Peyer's patch (tissue), 4 donors: ENCODE measurements around the gene RNF169. TPM values are rescaled to one million over a fixed set of nuclear protein-coding genes. Genes with fewer than 3 reads are reported as not detected.

Experiments
- DNase-seq, 3 donors: peaks; one replicate each; pipeline ENCODE4 v3.0.0-alpha.2; 2017 to 2019
- H3K27ac ChIP-seq, 4 donors: fragments of 200-600 bp; sonication (generic); one replicate each; pipeline ENCODE4 v1.5.1; 2016 to 2019
- H3K27me3 ChIP-seq, 2 donors: fragments of 200-600 bp; sonication (generic); one replicate each; pipeline ENCODE4 v1.5.1; 2019
- H3K36me3 ChIP-seq, 3 donors: fragments of 200-600 bp; sonication (generic); one replicate each; pipeline ENCODE4 v1.5.1; 2016 to 2019
- H3K4me1 ChIP-seq, 4 donors: fragments of 200-600 bp; sonication (generic); one replicate each; pipeline ENCODE4 v1.5.1; 2016 to 2019
- H3K4me3 ChIP-seq, 4 donors: fragments of 200-600 bp; sonication (generic); 1 replicate in 3 of 4; 2 replicates in 1 of 4; pipeline ENCODE4 v1.5.1; 2016 to 2019; ENCODE audit warnings: mild to moderate bottlenecking in 1 of 4
- H3K9me3 ChIP-seq, 4 donors: fragments of 200-600 bp; sonication (generic); one replicate each; pipeline ENCODE4 v1.5.1; 2016 to 2019; ENCODE audit warnings: mild to moderate bottlenecking in 1 of 4
- POLR2A ChIP-seq, 2 donors: fragments of 450-650 bp; IDR thresholded peaks; one replicate each; pipeline ENCODE4 v1.5.1; 2017; ENCODE audit warnings: antibody characterized with exemption in 2 of 2, mild to moderate bottlenecking in 2 of 2, moderate library complexity in 2 of 2
- total RNA-seq, 4 donors: library from RNA; depleted of rRNA; stranded (reverse); fragments of >200 nt; gene quantifications; one replicate each; pipeline ENCODE4 v1.1.0, GENCODE V29; 2016
- TF ChIP-seq, protein P1 (sequence below), 6 experiments: fragments of 450-650 bp in 4 of 6; fragments of 200-600 bp in 2 of 6; sonication (generic) in 1 of 6; IDR thresholded peaks; one replicate each; pipeline ENCODE4 v1.5.1; 2017 to 2019; ENCODE audit warnings: antibody characterized with exemption in 6 of 6, mild to moderate bottlenecking in 3 of 6, moderate library complexity in 1 of 6

Gene RNF169
- total RNA-seq, 4 donors from 2014 or later = 14.2 to 33.8 (median 19.2) TPM

DNA sequence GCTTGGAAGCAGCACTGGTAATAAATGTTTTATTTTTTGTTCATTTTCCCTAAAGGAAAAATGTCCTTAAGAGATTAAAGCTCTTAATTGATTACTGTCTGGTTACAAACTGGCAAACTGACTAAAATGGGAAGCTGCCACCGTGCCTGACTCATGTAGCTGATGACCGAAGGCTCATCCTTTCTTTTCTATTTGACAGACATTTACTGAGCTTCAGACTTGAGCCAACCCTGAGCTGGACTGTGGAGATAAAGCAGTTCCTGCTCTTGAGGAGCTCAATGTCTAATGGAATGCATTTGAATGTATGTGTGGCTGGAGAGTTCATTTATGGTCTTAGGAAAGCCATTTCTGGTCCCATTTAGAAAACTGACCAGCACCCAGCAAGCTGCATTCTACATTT is 91.3 kb downstream of the RNF169 start:
- Histone ChIP-seq H3K4me1 (no peaks in the 10 kb centered on the region), H3K4me3 (no peak overlapping the region), H3K9me3 (no peaks in the 10 kb centered on the region), H3K27ac (no peak overlapping the region), H3K36me3 (peaks cover 0 to 63% (median 0%) of the 10 kb centered on the region in 3 donors), H3K27me3 (no peaks in the 10 kb centered on the region)
- DNase-seq = no peak
- TF ChIP-seq POLR2A (IDR thresholded peaks at IDR 0.05) = no peak
- TF ChIP-seq, protein P1, sequence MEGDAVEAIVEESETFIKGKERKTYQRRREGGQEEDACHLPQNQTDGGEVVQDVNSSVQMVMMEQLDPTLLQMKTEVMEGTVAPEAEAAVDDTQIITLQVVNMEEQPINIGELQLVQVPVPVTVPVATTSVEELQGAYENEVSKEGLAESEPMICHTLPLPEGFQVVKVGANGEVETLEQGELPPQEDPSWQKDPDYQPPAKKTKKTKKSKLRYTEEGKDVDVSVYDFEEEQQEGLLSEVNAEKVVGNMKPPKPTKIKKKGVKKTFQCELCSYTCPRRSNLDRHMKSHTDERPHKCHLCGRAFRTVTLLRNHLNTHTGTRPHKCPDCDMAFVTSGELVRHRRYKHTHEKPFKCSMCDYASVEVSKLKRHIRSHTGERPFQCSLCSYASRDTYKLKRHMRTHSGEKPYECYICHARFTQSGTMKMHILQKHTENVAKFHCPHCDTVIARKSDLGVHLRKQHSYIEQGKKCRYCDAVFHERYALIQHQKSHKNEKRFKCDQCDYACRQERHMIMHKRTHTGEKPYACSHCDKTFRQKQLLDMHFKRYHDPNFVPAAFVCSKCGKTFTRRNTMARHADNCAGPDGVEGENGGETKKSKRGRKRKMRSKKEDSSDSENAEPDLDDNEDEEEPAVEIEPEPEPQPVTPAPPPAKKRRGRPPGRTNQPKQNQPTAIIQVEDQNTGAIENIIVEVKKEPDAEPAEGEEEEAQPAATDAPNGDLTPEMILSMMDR (IDR thresholded peaks at IDR 0.05) = no peak

DNA sequence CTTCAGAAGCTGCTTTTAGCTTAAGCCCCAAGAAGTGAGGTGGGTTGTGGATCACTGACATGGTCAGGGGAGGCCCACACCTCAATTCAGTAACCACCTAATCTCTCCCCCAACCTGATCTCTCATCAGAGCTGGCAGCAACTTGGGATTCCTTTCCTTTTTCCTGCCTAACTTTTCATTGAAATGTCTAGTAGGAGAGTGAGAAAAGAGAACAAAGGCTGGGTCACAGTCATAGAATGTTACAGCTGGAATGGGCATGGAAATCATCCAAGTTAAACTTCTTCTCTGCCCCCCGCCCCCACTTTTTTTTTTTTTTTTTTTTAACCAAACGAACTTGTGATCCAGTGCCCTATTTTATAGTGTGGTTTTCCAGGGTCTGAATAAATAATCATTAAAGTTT is 91.8 kb downstream of the RNF169 start:
- H3K36me3 ChIP-seq = peaks cover 0 to 63% (median 0%) of the 10 kb centered on the region in 3 donors
- no peak for TF ChIP-seq POLR2A (IDR thresholded peaks at IDR 0.05)
- TF ChIP-seq, protein P1 (IDR thresholded peaks at IDR 0.05) = no peak

DNA sequence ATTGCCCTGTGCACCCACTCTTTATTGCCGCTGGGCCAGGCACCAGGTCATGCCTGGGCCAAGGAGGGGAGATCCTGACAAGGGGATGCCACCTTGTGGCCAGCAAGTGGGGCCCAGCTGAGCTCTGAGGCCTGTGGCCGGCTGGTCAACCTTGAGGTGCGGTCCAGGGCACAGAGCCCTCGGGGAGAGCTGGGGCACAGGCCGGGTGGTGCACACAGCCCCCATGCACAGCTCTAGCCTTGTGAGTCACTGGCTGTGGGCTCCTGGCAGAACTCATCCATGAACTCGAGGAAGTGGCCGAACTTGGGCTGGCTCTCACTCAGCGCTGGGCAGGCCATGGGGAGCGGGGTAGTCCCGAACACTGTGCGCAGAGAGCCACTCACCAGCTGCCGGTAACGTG is 94.3 kb downstream of the RNF169 start:
- Histone ChIP-seq H3K4me3 (no peak overlapping the region), H3K36me3 (peaks cover 0 to 46% (median 0%) of the 10 kb centered on the region in 3 donors)
- TF ChIP-seq, protein P1 (IDR thresholded peaks at IDR 0.05) = no peak
- TF ChIP-seq POLR2A (IDR thresholded peaks at IDR 0.05) = no peak

More for the DNA sequence above, 91.8 kb downstream of the RNF169 start:
- H3K9me3 ChIP-seq = no peaks in the 10 kb centered on the region
- no peak overlapping the region for H3K4me3 ChIP-seq
- H3K27ac ChIP-seq = no peak overlapping the region
- DNase-seq = no peak
- H3K4me1 ChIP-seq = no peaks in the 10 kb centered on the region
- no peaks in the 10 kb centered on the region for H3K27me3 ChIP-seq

DNA sequence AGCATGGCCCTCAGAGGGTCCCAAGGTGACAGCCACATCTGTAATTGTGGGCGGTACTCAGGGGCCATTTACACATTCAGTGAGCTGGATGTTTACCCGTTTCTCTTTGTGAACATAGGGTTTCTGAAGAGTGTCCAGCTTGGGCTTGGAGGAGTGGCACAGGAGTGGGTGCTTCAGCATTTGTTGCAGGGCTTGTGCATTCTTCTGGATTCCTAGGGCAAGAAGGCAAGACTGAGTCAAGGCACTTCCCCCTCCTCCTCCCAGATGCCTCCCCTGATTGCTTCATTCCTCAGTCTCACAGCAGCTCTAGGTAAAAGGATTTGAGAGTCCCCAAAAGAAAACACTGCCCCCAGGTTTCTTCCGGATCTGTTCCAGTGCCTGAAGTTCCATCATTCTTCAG is 95.4 kb downstream of the RNF169 start:
- no peak for TF ChIP-seq POLR2A (IDR thresholded peaks at IDR 0.05)
- TF ChIP-seq, protein P1 (IDR thresholded peaks at IDR 0.05) = no peak
- Histone ChIP-seq H3K4me1 (no peaks in the 10 kb centered on the region), H3K4me3 (no peak overlapping the region), H3K27ac (no peak overlapping the region), H3K9me3 (no peaks in the 10 kb centered on the region), H3K27me3 (no peaks in the 10 kb centered on the region), H3K36me3 (peaks cover 0 to 47% (median 0%) of the 10 kb centered on the region in 3 donors)
- no peak for DNase-seq

More for the DNA sequence above, 94.3 kb downstream of the RNF169 start:
- Histone ChIP-seq H3K9me3 (no peaks in the 10 kb centered on the region), H3K27ac (no peak overlapping the region), H3K4me1 (no peaks in the 10 kb centered on the region), H3K27me3 (no peaks in the 10 kb centered on the region)
- DNase-seq = no peak

DNA sequence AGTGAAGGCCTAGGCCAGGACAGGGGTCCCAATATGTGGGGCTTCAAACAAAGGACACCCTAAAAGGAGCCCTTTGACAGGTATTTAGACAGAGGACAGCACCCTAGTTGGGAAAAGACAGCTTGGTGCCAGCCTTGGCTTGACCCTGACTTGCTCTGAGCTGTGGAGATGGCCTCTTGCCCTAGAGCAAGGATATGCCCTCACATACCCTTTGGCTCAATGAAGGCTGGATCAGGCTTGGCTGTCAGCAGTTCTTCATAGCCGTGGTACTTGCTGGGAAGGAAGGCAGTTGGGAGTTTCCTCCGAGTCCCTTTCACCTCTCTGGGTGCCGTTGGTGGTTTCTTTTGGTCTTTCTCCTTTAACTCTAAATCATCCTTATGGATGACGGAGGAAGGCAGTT is 96.2 kb downstream of the RNF169 start:
- no peak overlapping the region for H3K4me3 ChIP-seq
- no peak for TF ChIP-seq POLR2A (IDR thresholded peaks at IDR 0.05)
- H3K4me1 ChIP-seq = no peaks in the 10 kb centered on the region
- DNase-seq = no peak
- no peaks in the 10 kb centered on the region for H3K27me3 ChIP-seq
- peaks cover 0 to 47% (median 0%) of the 10 kb centered on the region in 3 donors for H3K36me3 ChIP-seq
- H3K9me3 ChIP-seq = no peaks in the 10 kb centered on the region
- no peak overlapping the region for H3K27ac ChIP-seq

DNA sequence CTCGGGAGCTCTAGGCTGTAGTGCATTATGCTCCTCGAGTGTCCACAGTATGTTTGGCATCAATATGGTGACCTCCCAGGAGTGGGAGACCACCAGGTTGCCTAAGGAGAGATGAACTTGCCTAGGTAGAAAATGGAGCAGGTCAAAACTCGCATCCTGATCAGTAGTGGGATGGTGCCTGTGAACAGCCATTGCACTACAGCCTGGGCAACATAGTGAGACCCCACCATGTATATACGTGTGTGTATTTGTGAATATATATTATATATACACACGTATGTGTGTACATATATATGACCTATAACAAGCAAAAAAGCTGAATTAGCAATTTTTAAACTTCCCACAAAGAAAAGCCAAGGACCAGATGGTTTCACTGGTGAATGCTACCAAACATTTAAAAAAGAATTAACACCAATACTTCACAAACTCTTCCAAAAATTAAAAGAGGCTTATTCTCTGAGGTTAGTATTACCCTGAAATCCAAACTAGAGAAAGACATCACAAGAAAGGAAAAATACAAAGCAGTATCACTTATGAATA is 97.4 kb downstream of the RNF169 start:
- no peak for TF ChIP-seq POLR2A (IDR thresholded peaks at IDR 0.05)
- TF ChIP-seq, protein P1 (IDR thresholded peaks at IDR 0.05) = no peak
- DNase-seq = no peak
- Histone ChIP-seq H3K9me3 (no peaks in the 10 kb centered on the region), H3K36me3 (peaks cover 0 to 51% (median 0%) of the 10 kb centered on the region in 3 donors), H3K4me1 (no peaks in the 10 kb centered on the region), H3K27me3 (no peaks in the 10 kb centered on the region), H3K4me3 (no peak overlapping the region), H3K27ac (no peak overlapping the region)
